Trophoblast cell (in vitro differentiated cells and primary cell): ENCODE data around the gene CSMD2.
"Not testable (repeated sequence)": the region's sequence is repeated elsewhere in the genome, so short reads cannot be mapped to it uniquely, and the experiment has no call there.

Experiments
- DNase-seq, 2 donors: peaks; one replicate each; pipeline ENCODE4 v3.0.0-alpha.2; 2016
- H2AFZ ChIP-seq: 2 replicates; pipeline ENCODE4 v1.6.1; 2013; ENCODE audit warnings: low read length, moderate library complexity, mild to moderate bottlenecking; ENCODE audit not compliant: insufficient read depth, poor library complexity
- H2AK5ac ChIP-seq: 2 replicates; pipeline ENCODE4 v1.6.1; 2013; ENCODE audit warnings: mild to moderate bottlenecking, low read length
- H2BK120ac ChIP-seq: 2 replicates; pipeline ENCODE4 v1.6.1; 2013; ENCODE audit warnings: low read length, mild to moderate bottlenecking, moderate library complexity; ENCODE audit not compliant: insufficient read depth, poor library complexity
- H2BK12ac ChIP-seq: 2 replicates; pipeline ENCODE4 v1.6.1; 2013; ENCODE audit warnings: mild to moderate bottlenecking, low read length, moderate library complexity
- H2BK5ac ChIP-seq: 2 replicates; pipeline ENCODE4 v1.6.1; 2013; ENCODE audit warnings: low read length, low read depth, moderate library complexity, mild to moderate bottlenecking; ENCODE audit not compliant: poor library complexity
- H3K14ac ChIP-seq: 2 replicates; pipeline ENCODE4 v1.6.1; 2013; ENCODE audit warnings: mild to moderate bottlenecking, low read length
- H3K18ac ChIP-seq: 2 replicates; pipeline ENCODE4 v1.6.1; 2013; ENCODE audit warnings: mild to moderate bottlenecking, low read length
- H3K23ac ChIP-seq: 2 replicates; pipeline ENCODE4 v1.6.1; 2013; ENCODE audit warnings: low read length
- H3K27ac ChIP-seq: 2 replicates; pipeline ENCODE4 v1.5.1; 2013; ENCODE audit warnings: low read depth, mild to moderate bottlenecking, inconsistent platforms, low read length, moderate library complexity
- H3K27me3 ChIP-seq: 2 replicates; pipeline ENCODE4 v1.6.1; 2013; ENCODE audit warnings: inconsistent platforms, mild to moderate bottlenecking, low read length, moderate library complexity; ENCODE audit not compliant: insufficient read depth
- H3K36me3 ChIP-seq, 2 experiments: 1 replicate in 1 of 2; 2 replicates in 1 of 2; pipeline ENCODE4 v1.6.1; 2013; ENCODE audit warnings: low read length in 2 of 2, mild to moderate bottlenecking in 2 of 2, moderate library complexity in 1 of 2; ENCODE audit not compliant: insufficient read depth in 2 of 2, control insufficient read depth in 1 of 2
- H3K4ac ChIP-seq: 2 replicates; pipeline ENCODE4 v1.6.1; 2013; ENCODE audit warnings: low read depth, mild to moderate bottlenecking, low read length, moderate library complexity
- H3K4me1 ChIP-seq, 2 experiments: 1 replicate in 1 of 2; 2 replicates in 1 of 2; pipeline ENCODE4 v1.6.1; 2013; ENCODE audit warnings: low read length in 2 of 2, mild to moderate bottlenecking in 2 of 2, moderate library complexity in 1 of 2; ENCODE audit not compliant: insufficient read depth in 2 of 2, control insufficient read depth in 1 of 2
- H3K4me2 ChIP-seq: 2 replicates; pipeline ENCODE4 v1.6.1; 2013; ENCODE audit warnings: inconsistent platforms, mild to moderate bottlenecking, low read length, moderate library complexity
- H3K4me3 ChIP-seq: 2 replicates; pipeline ENCODE4 v1.5.1; 2013; ENCODE audit warnings: mild to moderate bottlenecking, low read depth, low read length, inconsistent platforms
- H3K79me1 ChIP-seq: one replicate; pipeline ENCODE4 v1.6.1; 2013; ENCODE audit warnings: low read length
- H3K79me2 ChIP-seq: 2 replicates; pipeline ENCODE4 v1.6.1; 2013; ENCODE audit warnings: low read length, mild to moderate bottlenecking; ENCODE audit not compliant: control insufficient read depth, insufficient read depth, poor library complexity
- H3K9ac ChIP-seq: 2 replicates; pipeline ENCODE4 v1.6.1; 2013; ENCODE audit warnings: mild to moderate bottlenecking, low read length
- H3K9me3 ChIP-seq: 2 replicates; pipeline ENCODE4 v1.6.1; 2013; ENCODE audit warnings: low read depth, mild to moderate bottlenecking, control low read depth, inconsistent platforms, low read length; ENCODE audit not compliant: insufficient read depth
- H4K12ac ChIP-seq: 2 replicates; pipeline ENCODE4 v1.6.1; 2013; ENCODE audit warnings: low read depth, mild to moderate bottlenecking, low read length, moderate library complexity
- H4K8ac ChIP-seq: 2 replicates; pipeline ENCODE4 v1.6.1; 2013; ENCODE audit warnings: low read depth, mild to moderate bottlenecking, low read length, moderate library complexity
- H4K91ac ChIP-seq: one replicate; pipeline ENCODE4 v1.6.1; 2013; ENCODE audit warnings: low read depth, mild to moderate bottlenecking, low read length, moderate library complexity
- WGBS: extraction: QIAGEN DNeasy Blood & Tissue Kit; methylation state at CpG from one replicate; pipeline ENCODE4 v1.1.7; 2013; ENCODE audit warnings: missing lambda C conversion rate; ENCODE audit not compliant: insufficient read length, insufficient coverage; ENCODE audit errors: extremely low coverage; 5-methylcytosine and 5-hydroxymethylcytosine counted together

The CSMD2 gene

GRCh38 chr1:34083974-34084373, 81.1 kb downstream of the CSMD2 start:
- Histone ChIP-seq H3K23ac (no peak overlapping the region), H3K14ac (no peak overlapping the region), H2AK5ac (no peak overlapping the region), H3K36me3 (no peaks in the 10 kb centered on the region), H2AFZ (no peak overlapping the region), H2BK12ac (no peak overlapping the region), H3K27ac (no peak overlapping the region), H2BK120ac (no peak overlapping the region), H3K4ac (no peak overlapping the region), H3K79me2 (no peaks in the 10 kb centered on the region), H4K12ac (no peak overlapping the region), H3K18ac (no peak overlapping the region), H3K79me1 (no peaks in the 10 kb centered on the region), H4K8ac (no peak overlapping the region), H3K4me3 (no peak overlapping the region), H3K9ac (no peak overlapping the region), H3K4me2 (no peak overlapping the region), H4K91ac (no peak overlapping the region), H3K4me1 (no peaks in the 10 kb centered on the region), H3K9me3 (peaks cover 8% of the 10 kb centered on the region), H2BK5ac (no peak overlapping the region), H3K27me3 (no peaks in the 10 kb centered on the region)
- no peak for DNase-seq
- WGBS, result no CpG with 5 or more reads among the region's 2 CpGs

GRCh38 chr1:34082085-34082670, 82.9 kb downstream of the CSMD2 start:
- WGBS, result no CpG with 5 or more reads among the region's 43 CpGs
- H3K79me1 ChIP-seq, H3K4me2 ChIP-seq, H3K27me3 ChIP-seq, H3K4ac ChIP-seq, H3K4me1 ChIP-seq, H3K23ac ChIP-seq, H2AK5ac ChIP-seq, H3K9me3 ChIP-seq, H2BK12ac ChIP-seq, H4K91ac ChIP-seq, H3K27ac ChIP-seq, H3K14ac ChIP-seq, H3K18ac ChIP-seq, H2AFZ ChIP-seq, DNase-seq, H2BK5ac ChIP-seq, H3K79me2 ChIP-seq, H3K9ac ChIP-seq, H3K36me3 ChIP-seq, H2BK120ac ChIP-seq, H4K8ac ChIP-seq, H3K4me3 ChIP-seq, H4K12ac ChIP-seq: not testable (repeated sequence)

GRCh38 chr1:34078383-34078782, 86.6 kb downstream of the CSMD2 start:
- Histone ChIP-seq H3K36me3 (no peaks in the 10 kb centered on the region), H3K27me3 (no peaks in the 10 kb centered on the region), H3K18ac (no peak overlapping the region), H3K27ac (no peak overlapping the region), H2BK5ac (no peak overlapping the region), H3K23ac (no peak overlapping the region), H3K4ac (no peak overlapping the region), H2AFZ (no peak overlapping the region), H4K8ac (no peak overlapping the region), H4K91ac (no peak overlapping the region), H3K4me2 (no peak overlapping the region), H3K9ac (no peak overlapping the region), H4K12ac (no peak overlapping the region), H2BK12ac (no peak overlapping the region), H3K4me1 (no peaks in the 10 kb centered on the region), H3K79me1 (no peaks in the 10 kb centered on the region), H2BK120ac (no peak overlapping the region), H2AK5ac (no peak overlapping the region), H3K4me3 (no peak overlapping the region), H3K79me2 (no peaks in the 10 kb centered on the region), H3K9me3 (peaks cover 6% of the 10 kb centered on the region), H3K14ac (no peak overlapping the region)
- DNase-seq, result no peak
- no CpG with 5 or more reads among the region's 4 CpGs for WGBS

- Histone ChIP-seq H3K9me3 (no peaks in the 10 kb centered on the region), H3K79me2 (no peaks in the 10 kb centered on the region), H4K91ac (no peak overlapping the region), H2BK5ac (no peak overlapping the region), H3K4me2 (no peak overlapping the region), H3K23ac (no peak overlapping the region), H2BK12ac (no peak overlapping the region), H2AK5ac (no peak overlapping the region), H4K12ac (no peak overlapping the region), H3K4ac (no peak overlapping the region), H3K18ac (no peak overlapping the region), H2AFZ (no peak overlapping the region), H3K79me1 (no peaks in the 10 kb centered on the region), H3K36me3 (no peaks in the 10 kb centered on the region), H4K8ac (no peak overlapping the region), H2BK120ac (no peak overlapping the region), H3K9ac (no peak overlapping the region), H3K4me1 (no peaks in the 10 kb centered on the region), H3K27ac (no peak overlapping the region), H3K14ac (no peak overlapping the region), H3K27me3 (no peaks in the 10 kb centered on the region), H3K4me3 (no peak overlapping the region)
- WGBS, result no CpG with 5 or more reads among the region's 7 CpGs
- no peak for DNase-seq
These were observed 89.5 kb downstream of the CSMD2 start for GRCh38 chr1:34075576-34075975.
